ENCODE data around the gene ADGRE3. TPM values are rescaled to one million over a fixed set of nuclear protein-coding genes. Genes with fewer than 3 reads are reported as not detected.

The ADGRE3 gene
- total RNA-seq, 1 donor from 2014 or later = 17.3 TPM

GRCh38 chr19:14678199-14678598 is 3.6 kb upstream of the ADGRE3 start:
- Histone ChIP-seq H3K27ac (no peak overlapping the region), H3K4me3 (no peak overlapping the region), H3K4me1 (no peaks in the 10 kb centered on the region), H3K36me3 (no peaks in the 10 kb centered on the region), H3K27me3 (peaks cover under 1% of the 10 kb centered on the region), H3K9me3 (no peaks in the 10 kb centered on the region)
- TF ChIP-seq CTCF (IDR thresholded peaks at IDR 0.05) = no peak
- DNase-seq (no peak), ATAC-seq (no peak)
- intact Hi-C loops (cut with DNase I) = no loop called here

GRCh38 chr19:14677464-14677863 is 2.8 kb upstream of the ADGRE3 start:
- no peaks in the 10 kb centered on the region for H3K9me3 ChIP-seq
- no peak for TF ChIP-seq CTCF (IDR thresholded peaks at IDR 0.05)
- H3K27ac ChIP-seq = no peak overlapping the region
- no peaks in the 10 kb centered on the region for H3K4me1 ChIP-seq
- H3K36me3 ChIP-seq = no peaks in the 10 kb centered on the region
- DNase-seq (no peak), ATAC-seq (no peak)
- no peaks in the 10 kb centered on the region for H3K27me3 ChIP-seq
- H3K4me3 ChIP-seq = no peak overlapping the region
- intact Hi-C loops (cut with DNase I) = no loop called here

GRCh38 chr19:14676762-14677161 is 2.1 kb upstream of the ADGRE3 start:
- Histone ChIP-seq H3K27me3 (no peaks in the 10 kb centered on the region), H3K27ac (no peak overlapping the region), H3K36me3 (no peaks in the 10 kb centered on the region), H3K4me1 (no peaks in the 10 kb centered on the region), H3K9me3 (no peaks in the 10 kb centered on the region), H3K4me3 (no peak overlapping the region)
- no peak for TF ChIP-seq CTCF (IDR thresholded peaks at IDR 0.05)
- intact Hi-C loops (cut with DNase I) = no loop called here
- DNase-seq (no peak), ATAC-seq (no peak)

- H3K4me3 ChIP-seq = no peak overlapping the region
- intact Hi-C loops (cut with DNase I) = no loop called here
- H3K27me3 ChIP-seq = no peaks in the 10 kb centered on the region
- ATAC-seq (no peak), DNase-seq (no peak)
- H3K36me3 ChIP-seq = no peaks in the 10 kb centered on the region
- no peaks in the 10 kb centered on the region for H3K4me1 ChIP-seq
- no peaks in the 10 kb centered on the region for H3K9me3 ChIP-seq
- TF ChIP-seq CTCF (IDR thresholded peaks at IDR 0.05) = no peak
- H3K27ac ChIP-seq = no peak overlapping the region
Measured at GRCh38 chr19:14673088-14673487, 1.6 kb downstream of the ADGRE3 start.

GRCh38 chr19:14672188-14672872 is 2.3 kb downstream of the ADGRE3 start:
- intact Hi-C loops (cut with DNase I) = no loop called here
- TF ChIP-seq CTCF (IDR thresholded peaks at IDR 0.05) = no peak
- ATAC-seq = peak; percentile 91

GRCh38 chr19:14670408-14670807 is 4.2 kb downstream of the ADGRE3 start:
- Histone ChIP-seq H3K27ac (no peak overlapping the region), H3K4me1 (no peaks in the 10 kb centered on the region), H3K27me3 (peaks cover 6% of the 10 kb centered on the region), H3K9me3 (no peaks in the 10 kb centered on the region), H3K36me3 (no peaks in the 10 kb centered on the region), H3K4me3 (no peak overlapping the region)
- no peak for TF ChIP-seq CTCF (IDR thresholded peaks at IDR 0.05)
- intact Hi-C loops (cut with DNase I) = no loop called here
- ATAC-seq (no peak), DNase-seq (no peak)

More at GRCh38 chr19:14672188-14672872, 2.3 kb downstream of the ADGRE3 start:
- DNase-seq = no peak
- H3K36me3 ChIP-seq = no peaks in the 10 kb centered on the region
- H3K27ac ChIP-seq = peak overlapping the region; percentile 24
- H3K27me3 ChIP-seq = no peaks in the 10 kb centered on the region
- H3K4me3 ChIP-seq = no peak overlapping the region
- H3K4me1 ChIP-seq = no peaks in the 10 kb centered on the region
- H3K9me3 ChIP-seq = no peaks in the 10 kb centered on the region

Measured in upper lobe of right lung (tissue), 1 donor.